CD8-positive, alpha-beta memory T cell (primary cell): ENCODE results near the gene MICAL3. TPM values are rescaled to one million over a fixed set of nuclear protein-coding genes. Genes with fewer than 3 reads are reported as not detected.
"Not testable (repeated sequence)": the region's sequence is repeated elsewhere in the genome, so short reads cannot be mapped to it uniquely, and the experiment has no call there.

Source experiments
- CTCF ChIA-PET: fragments of 350-600 bp; sonication (Branson Sonifier 250); formaldehyde crosslinking; loops from one replicate; lab custom pipeline; 2021; ENCODE audit warnings: antibody characterized with exemption; lab: Charles Lee
- POLR2A ChIA-PET: fragments of 350-600 bp; sonication (Branson Sonifier 250); formaldehyde crosslinking; loops from one replicate; lab custom pipeline; 2021; ENCODE audit warnings: antibody characterized with exemption; lab: Charles Lee
- DNase-seq, 5 donors: peaks; one replicate each; pipeline versions ENCODE4 v3.0.0 to v3.0.0-alpha.2; 2020 to 2022; ENCODE audit warnings: mixed read lengths in 1 of 5
- H3K27ac ChIP-seq: one replicate; pipeline ENCODE4 v1.7.0; 2013; ENCODE audit warnings: low read depth, mild to moderate bottlenecking, low read length, moderate library complexity
- H3K27me3 ChIP-seq: 2 replicates; pipeline ENCODE4 v1.7.0; 2013; ENCODE audit warnings: low read length, mild to moderate bottlenecking; ENCODE audit not compliant: insufficient read depth, poor library complexity, severe bottlenecking
- H3K36me3 ChIP-seq: 2 replicates; pipeline ENCODE4 v1.7.0; 2013; ENCODE audit warnings: mild to moderate bottlenecking, low read length, moderate library complexity; ENCODE audit not compliant: insufficient read depth
- H3K4me1 ChIP-seq: 2 replicates; pipeline ENCODE4 v1.7.0; 2013; ENCODE audit warnings: mild to moderate bottlenecking, low read length, moderate library complexity; ENCODE audit not compliant: insufficient read depth
- H3K4me3 ChIP-seq: 2 replicates; pipeline ENCODE4 v1.7.0; 2013; ENCODE audit warnings: mild to moderate bottlenecking, low read length
- H3K9me3 ChIP-seq: 2 replicates; pipeline ENCODE4 v1.7.0; 2013; ENCODE audit warnings: mild to moderate bottlenecking, low read length
- H3K27ac Mint-ChIP-seq, 8 donors: one replicate each; pipeline ENCODE4 v1.8.0; 2020 to 2021; ENCODE audit warnings: mixed read lengths in 8 of 8, mild to moderate bottlenecking in 6 of 8, inconsistent platforms in 3 of 8, moderate library complexity in 3 of 8
- H3K27me3 Mint-ChIP-seq, 2 donors: one replicate each; pipeline ENCODE4 v1.8.0; 2020 to 2021; ENCODE audit warnings: mixed read lengths in 2 of 2, mild to moderate bottlenecking in 1 of 2, moderate library complexity in 1 of 2
- H3K36me3 Mint-ChIP-seq, 3 donors: one replicate each; pipeline ENCODE4 v1.8.0; 2020 to 2021; ENCODE audit warnings: mixed read lengths in 3 of 3, inconsistent platforms in 1 of 3, mild to moderate bottlenecking in 1 of 3
- H3K4me1 Mint-ChIP-seq, 3 donors: one replicate each; pipeline ENCODE4 v1.8.0; 2020 to 2021; ENCODE audit warnings: mixed read lengths in 3 of 3, inconsistent platforms in 1 of 3, mild to moderate bottlenecking in 1 of 3
- H3K4me3 Mint-ChIP-seq, 7 donors: one replicate each; pipeline ENCODE4 v1.8.0; 2020 to 2021; ENCODE audit warnings: mixed read lengths in 7 of 7, mild to moderate bottlenecking in 6 of 7, moderate library complexity in 4 of 7, inconsistent platforms in 2 of 7
- H3K9me3 Mint-ChIP-seq, 5 donors: one replicate each; pipeline ENCODE4 v1.8.0; 2020 to 2022; ENCODE audit warnings: mixed read lengths in 5 of 5, mild to moderate bottlenecking in 3 of 5, moderate library complexity in 2 of 5, inconsistent platforms in 1 of 5
- polyA plus RNA-seq: library from polyadenylated mRNA; unstranded; fragments of 300-500 nt; fragmentation: Illumina TruSeq; gene quantifications from one replicate; pipeline ENCODE4 v1.2.3, GENCODE V29; 2021
- total RNA-seq, 2 experiments: library from RNA; stranded (reverse); gene quantifications; one replicate each; pipeline ENCODE4 v1.2.3, GENCODE V29; 2021

Gene MICAL3
- total and polyA plus RNA-seq, 3 experiments from 2014 or later, result 1.7 to 51.9 (median 51.7) TPM

GRCh38 chr22:18023509-18024275 is 669 bp downstream of the MICAL3 start:
- ChIA-PET CTCF (interaction anchor here (0.7 to 1.5 kb wide), 6 partner anchors 9 to 238 kb away, joined by 3 to 11 read pairs (median 4); no protein-coding TSS in a partner anchor), POLR2A (no interaction called here)
- peak overlapping the region; percentile 65 for H3K4me3 ChIP-seq

GRCh38 chr22:18022876-18023275 is 1.5 kb downstream of the MICAL3 start:
- Mint-ChIP-seq H3K4me1 (peaks cover 11 to 19% (median 12%) of the 10 kb centered on the region in 3 donors), H3K9me3 (no peaks in the 10 kb centered on the region), H3K4me3 (peak overlapping the region; percentile 24 to 94 (median 48)), H3K27ac (no peak overlapping the region), H3K36me3 (peaks cover 0 to 2% (median 0%) of the 10 kb centered on the region in 3 donors), H3K27me3 (peaks cover 24 to 55% of the 10 kb centered on the region in 2 donors)
- POLR2A ChIA-PET, result no interaction called here
- no peak for DNase-seq
- Histone ChIP-seq H3K4me1 (peaks cover 5% of the 10 kb centered on the region), H3K27me3 (peaks cover 13% of the 10 kb centered on the region), H3K36me3 (no peaks in the 10 kb centered on the region), H3K4me3 (no peak overlapping the region), H3K9me3 (no peaks in the 10 kb centered on the region), H3K27ac (no peak overlapping the region)
- CTCF ChIA-PET, result interaction anchor here (1.1 to 1.5 kb wide), 4 partner anchors 20 to 237 kb away, joined by 3 to 11 read pairs (median 4); no protein-coding TSS in a partner anchor

More at GRCh38 chr22:18023509-18024275, 669 bp downstream of the MICAL3 start:
- no peak overlapping the region for H3K27ac Mint-ChIP-seq
- DNase-seq, result peak in 2 of 5 donors; percentile 2 to 9
- no peaks in the 10 kb centered on the region for H3K36me3 ChIP-seq
- no peaks in the 10 kb centered on the region for H3K9me3 ChIP-seq
- peak overlapping the region; percentile 75 to 94 (median 90) for H3K4me3 Mint-ChIP-seq
- no peaks in the 10 kb centered on the region for H3K9me3 Mint-ChIP-seq
- H3K4me1 ChIP-seq, result peaks cover 5% of the 10 kb centered on the region
- peaks cover 28 to 60% of the 10 kb centered on the region in 2 donors for H3K27me3 Mint-ChIP-seq
- H3K4me1 Mint-ChIP-seq, result peaks cover 11 to 19% (median 12%) of the 10 kb centered on the region in 3 donors
- H3K36me3 Mint-ChIP-seq, result peaks cover 0 to 2% (median 0%) of the 10 kb centered on the region in 3 donors
- no peak overlapping the region for H3K27ac ChIP-seq
- H3K27me3 ChIP-seq, result peaks cover 13% of the 10 kb centered on the region

GRCh38 chr22:18021431-18021830 is 2.9 kb downstream of the MICAL3 start:
- Histone ChIP-seq H3K27me3 (peaks cover 13% of the 10 kb centered on the region), H3K36me3 (no peaks in the 10 kb centered on the region), H3K27ac (no peak overlapping the region), H3K4me1 (peaks cover 5% of the 10 kb centered on the region), H3K4me3 (no peak overlapping the region), H3K9me3 (no peaks in the 10 kb centered on the region)
- Mint-ChIP-seq H3K4me3 (peak overlapping the region in 1 of 7 donors; percentile 7), H3K36me3 (peaks cover 0 to 2% (median 0%) of the 10 kb centered on the region in 3 donors), H3K27ac (no peak overlapping the region), H3K27me3 (peaks cover 24 to 44% of the 10 kb centered on the region in 2 donors), H3K4me1 (peaks cover 11 to 19% (median 12%) of the 10 kb centered on the region in 3 donors), H3K9me3 (no peaks in the 10 kb centered on the region)
- ChIA-PET POLR2A (no interaction called here), CTCF (no interaction called here)
- no peak for DNase-seq

DNA sequence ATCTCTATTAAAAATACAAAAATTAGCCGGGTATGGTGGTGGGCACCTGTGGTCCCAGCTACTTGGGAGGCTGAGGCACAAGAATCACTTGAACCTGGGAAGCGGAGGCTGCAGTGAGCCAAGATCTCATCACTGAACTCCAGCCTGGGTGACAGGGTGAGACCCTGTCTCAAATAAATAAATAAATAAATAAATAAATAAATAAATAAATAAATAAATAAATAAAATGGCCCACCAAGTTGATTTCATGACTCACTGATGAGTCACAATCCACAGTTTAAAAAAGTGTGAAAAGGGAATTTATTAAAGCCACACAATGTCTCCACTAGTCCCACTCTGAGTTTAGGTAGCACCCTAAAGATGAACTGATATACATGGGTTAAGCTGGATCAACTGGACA is 3.6 kb downstream of the MICAL3 start:
- POLR2A ChIA-PET, result not testable (repeated sequence)

GRCh38 chr22:18013947-18014346 is 10.4 kb downstream of the MICAL3 start:
- H3K9me3 Mint-ChIP-seq, result no peaks in the 10 kb centered on the region
- H3K36me3 Mint-ChIP-seq, result no peaks in the 10 kb centered on the region
- ChIA-PET CTCF (no interaction called here), POLR2A (no interaction called here)
- H3K4me3 Mint-ChIP-seq, result no peak overlapping the region
- H3K27me3 Mint-ChIP-seq, result peaks cover 5 to 6% of the 10 kb centered on the region in 2 donors
- no peak overlapping the region for H3K27ac Mint-ChIP-seq
- Histone ChIP-seq H3K4me3 (no peak overlapping the region), H3K27ac (no peak overlapping the region), H3K36me3 (no peaks in the 10 kb centered on the region), H3K4me1 (no peaks in the 10 kb centered on the region), H3K27me3 (no peaks in the 10 kb centered on the region), H3K9me3 (no peaks in the 10 kb centered on the region)
- no peaks in the 10 kb centered on the region for H3K4me1 Mint-ChIP-seq
- DNase-seq, result no peak

More for the DNA sequence above, 3.6 kb downstream of the MICAL3 start:
- H3K27me3 ChIP-seq, H3K9me3 Mint-ChIP-seq, H3K27ac ChIP-seq, H3K36me3 ChIP-seq, H3K4me3 ChIP-seq, H3K9me3 ChIP-seq, H3K27ac Mint-ChIP-seq, CTCF ChIA-PET, H3K4me3 Mint-ChIP-seq, H3K36me3 Mint-ChIP-seq, H3K4me1 ChIP-seq, DNase-seq: not testable (repeated sequence)
- H3K27me3 Mint-ChIP-seq, result peaks cover 24 to 38% of the 10 kb centered on the region in 2 donors
- peaks cover 11 to 19% (median 12%) of the 10 kb centered on the region in 3 donors for H3K4me1 Mint-ChIP-seq

- peaks cover 3 to 5% of the 10 kb centered on the region in 2 donors for H3K27me3 Mint-ChIP-seq
- no peak overlapping the region for H3K4me3 Mint-ChIP-seq
- CTCF ChIA-PET, result interaction anchor here (1.2 kb wide), 1 partner anchor 183 kb away, joined by 3 read pairs; no protein-coding TSS in a partner anchor
- no peak overlapping the region for H3K27ac ChIP-seq
- H3K27me3 ChIP-seq, result no peaks in the 10 kb centered on the region
- no peaks in the 10 kb centered on the region for H3K4me1 ChIP-seq
- no peaks in the 10 kb centered on the region for H3K4me1 Mint-ChIP-seq
- no peaks in the 10 kb centered on the region for H3K9me3 ChIP-seq
- no peak overlapping the region for H3K27ac Mint-ChIP-seq
- no peaks in the 10 kb centered on the region for H3K9me3 Mint-ChIP-seq
- H3K36me3 ChIP-seq, result no peaks in the 10 kb centered on the region
- no peak overlapping the region for H3K4me3 ChIP-seq
- no peak for DNase-seq
- POLR2A ChIA-PET, result no interaction called here
- no peaks in the 10 kb centered on the region for H3K36me3 Mint-ChIP-seq
These were observed 10.9 kb downstream of the MICAL3 start for GRCh38 chr22:18013436-18013835.

DNA sequence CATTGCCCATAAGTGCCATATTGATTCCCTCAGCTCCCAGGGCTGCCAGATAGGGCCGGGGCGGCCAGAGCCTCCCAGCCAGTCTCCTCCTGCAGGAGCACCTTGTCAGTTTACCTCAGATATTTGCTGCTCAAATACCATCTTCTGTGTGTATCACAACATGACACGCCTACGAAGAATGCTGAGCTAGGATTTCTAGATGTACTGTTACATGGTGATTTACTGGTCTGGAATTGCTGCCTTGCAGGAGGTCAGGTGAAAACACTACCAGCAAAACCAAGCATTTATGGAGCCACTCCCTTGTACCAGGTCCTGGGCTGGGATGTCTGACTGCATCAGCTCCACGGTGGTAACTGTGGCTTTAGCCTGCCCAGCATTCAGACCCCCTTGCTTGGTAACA is 11.8 kb downstream of the MICAL3 start:
- H3K9me3 Mint-ChIP-seq, result no peaks in the 10 kb centered on the region
- H3K27ac Mint-ChIP-seq, result no peak overlapping the region
- no peak overlapping the region for H3K4me3 ChIP-seq
- H3K27me3 Mint-ChIP-seq, result peaks cover 3 to 5% of the 10 kb centered on the region in 2 donors
- H3K9me3 ChIP-seq, result no peaks in the 10 kb centered on the region
- H3K36me3 ChIP-seq, result no peaks in the 10 kb centered on the region
- no peaks in the 10 kb centered on the region for H3K27me3 ChIP-seq
- no peaks in the 10 kb centered on the region for H3K4me1 Mint-ChIP-seq
- no peak for DNase-seq
- POLR2A ChIA-PET, result no interaction called here
- CTCF ChIA-PET, result interaction anchor here (1.0 to 1.2 kb wide), 2 partner anchors 11 to 182 kb away, joined by 3 read pairs; no protein-coding TSS in a partner anchor
- H3K4me3 Mint-ChIP-seq, result no peak overlapping the region
- no peak overlapping the region for H3K27ac ChIP-seq
- H3K4me1 ChIP-seq, result no peaks in the 10 kb centered on the region
- H3K36me3 Mint-ChIP-seq, result no peaks in the 10 kb centered on the region

GRCh38 chr22:18010266-18010665 is 14.1 kb downstream of the MICAL3 start:
- CTCF ChIA-PET, result no interaction called here
- H3K4me3 ChIP-seq, result no peak overlapping the region
- H3K9me3 ChIP-seq, result no peaks in the 10 kb centered on the region
- DNase-seq, result no peak
- H3K36me3 ChIP-seq, result no peaks in the 10 kb centered on the region
- H3K4me3 Mint-ChIP-seq, result no peak overlapping the region
- no peaks in the 10 kb centered on the region for H3K36me3 Mint-ChIP-seq
- H3K27ac Mint-ChIP-seq, result no peak overlapping the region
- no peaks in the 10 kb centered on the region for H3K4me1 Mint-ChIP-seq
- no peaks in the 10 kb centered on the region for H3K9me3 Mint-ChIP-seq
- no peaks in the 10 kb centered on the region for H3K4me1 ChIP-seq
- no peak overlapping the region for H3K27ac ChIP-seq
- no peaks in the 10 kb centered on the region for H3K27me3 ChIP-seq
- POLR2A ChIA-PET, result no interaction called here
- H3K27me3 Mint-ChIP-seq, result peaks cover 7 to 8% of the 10 kb centered on the region in 2 donors
